Activated naive CD4-positive, alpha-beta T cell treated with anti-CD3 and anti-CD28 coated beads, Interleukin-2, amount 50 U/mL, for 24 hours (primary cell): Measurements from ENCODE around the gene MCTP1.
A peak's percentile ranks its signal among the peaks of the same experiment; 100 is the strongest.

ENCODE experiments used
- H3K27ac Mint-ChIP-seq: one replicate; pipeline ENCODE4 v1.8.0; 2021; ENCODE audit warnings: mild to moderate bottlenecking, mixed read lengths
- H3K27me3 Mint-ChIP-seq: one replicate; pipeline ENCODE4 v1.8.0; 2021; ENCODE audit warnings: mixed read lengths
- H3K36me3 Mint-ChIP-seq: one replicate; pipeline ENCODE4 v1.8.0; 2021; ENCODE audit warnings: mixed read lengths
- H3K4me1 Mint-ChIP-seq: one replicate; pipeline ENCODE4 v1.8.0; 2021; ENCODE audit warnings: mixed read lengths
- H3K4me3 Mint-ChIP-seq: one replicate; pipeline ENCODE4 v1.8.0; 2021; ENCODE audit warnings: mild to moderate bottlenecking, mixed read lengths
- H3K9me3 Mint-ChIP-seq: one replicate; pipeline ENCODE4 v1.8.0; 2021; ENCODE audit warnings: mixed read lengths

Gene MCTP1

GRCh38 chr5:95284572-95285408, at the start of gene MCTP1:
Gene MCTP1 (minus strand): TSS chr5:95285094.
- peaks cover 2% of the 10 kb centered on the region for H3K36me3 Mint-ChIP-seq

GRCh38 chr5:95332158-95332557, 47.3 kb upstream of the MCTP1 start:
- H3K9me3 Mint-ChIP-seq, result peaks cover 15% of the 10 kb centered on the region
- no peaks in the 10 kb centered on the region for H3K36me3 Mint-ChIP-seq
- no peak overlapping the region for H3K4me3 Mint-ChIP-seq
- H3K27ac Mint-ChIP-seq, result no peak overlapping the region
- H3K27me3 Mint-ChIP-seq, result peaks cover 6% of the 10 kb centered on the region
- H3K4me1 Mint-ChIP-seq, result no peaks in the 10 kb centered on the region

More at GRCh38 chr5:95284572-95285408, at the start of gene MCTP1:
- no peak within 1 kb of the TSS for H3K27ac Mint-ChIP-seq
- peak within 1 kb of the TSS; percentile 46 for H3K4me3 Mint-ChIP-seq
- H3K27me3 Mint-ChIP-seq, result peaks cover 51% of the 10 kb centered on the region
- no peaks in the 10 kb centered on the region for H3K9me3 Mint-ChIP-seq
- H3K4me1 Mint-ChIP-seq, result peaks cover 12% of the 10 kb centered on the region

- no peak overlapping the region for H3K27ac Mint-ChIP-seq
- H3K36me3 Mint-ChIP-seq, result no peaks in the 10 kb centered on the region
- no peaks in the 10 kb centered on the region for H3K4me1 Mint-ChIP-seq
- peaks cover 6% of the 10 kb centered on the region for H3K27me3 Mint-ChIP-seq
- no peak overlapping the region for H3K4me3 Mint-ChIP-seq
- peaks cover 15% of the 10 kb centered on the region for H3K9me3 Mint-ChIP-seq
Observed at GRCh38 chr5:95331358-95331757, 46.5 kb upstream of the MCTP1 start.

GRCh38 chr5:95327211-95327610, 42.3 kb upstream of the MCTP1 start:
- H3K9me3 Mint-ChIP-seq, result peaks cover 15% of the 10 kb centered on the region
- no peak overlapping the region for H3K4me3 Mint-ChIP-seq
- H3K27ac Mint-ChIP-seq, result no peak overlapping the region
- H3K27me3 Mint-ChIP-seq, result peaks cover 4% of the 10 kb centered on the region
- H3K36me3 Mint-ChIP-seq, result no peaks in the 10 kb centered on the region
- no peaks in the 10 kb centered on the region for H3K4me1 Mint-ChIP-seq

GRCh38 chr5:95317687-95318086, 32.8 kb upstream of the MCTP1 start:
- Mint-ChIP-seq H3K27me3 (peaks cover 17% of the 10 kb centered on the region), H3K4me1 (no peaks in the 10 kb centered on the region), H3K4me3 (no peak overlapping the region), H3K36me3 (no peaks in the 10 kb centered on the region), H3K27ac (no peak overlapping the region), H3K9me3 (peaks cover 12% of the 10 kb centered on the region)

GRCh38 chr5:95317085-95317484, 32.2 kb upstream of the MCTP1 start:
- Mint-ChIP-seq H3K27me3 (peaks cover 17% of the 10 kb centered on the region), H3K27ac (no peak overlapping the region), H3K9me3 (peaks cover 12% of the 10 kb centered on the region), H3K36me3 (no peaks in the 10 kb centered on the region), H3K4me3 (no peak overlapping the region), H3K4me1 (no peaks in the 10 kb centered on the region)

- no peaks in the 10 kb centered on the region for H3K9me3 Mint-ChIP-seq
- no peak overlapping the region for H3K27ac Mint-ChIP-seq
- H3K27me3 Mint-ChIP-seq, result peaks cover 4% of the 10 kb centered on the region
- no peaks in the 10 kb centered on the region for H3K4me1 Mint-ChIP-seq
- no peaks in the 10 kb centered on the region for H3K36me3 Mint-ChIP-seq
- no peak overlapping the region for H3K4me3 Mint-ChIP-seq
Observed at GRCh38 chr5:95304711-95305110, 19.8 kb upstream of the MCTP1 start.

- H3K4me3 Mint-ChIP-seq, result no peak overlapping the region
- H3K9me3 Mint-ChIP-seq, result no peaks in the 10 kb centered on the region
- no peaks in the 10 kb centered on the region for H3K36me3 Mint-ChIP-seq
- H3K27ac Mint-ChIP-seq, result no peak overlapping the region
- peaks cover 12% of the 10 kb centered on the region for H3K27me3 Mint-ChIP-seq
- no peaks in the 10 kb centered on the region for H3K4me1 Mint-ChIP-seq
Observed at GRCh38 chr5:95298651-95299050, 13.8 kb upstream of the MCTP1 start.

- H3K27ac Mint-ChIP-seq, result no peak overlapping the region
- no peaks in the 10 kb centered on the region for H3K9me3 Mint-ChIP-seq
- no peaks in the 10 kb centered on the region for H3K4me1 Mint-ChIP-seq
- H3K27me3 Mint-ChIP-seq, result peaks cover 16% of the 10 kb centered on the region
- no peak overlapping the region for H3K4me3 Mint-ChIP-seq
- no peaks in the 10 kb centered on the region for H3K36me3 Mint-ChIP-seq
Observed at GRCh38 chr5:95296291-95296690, 11.4 kb upstream of the MCTP1 start.

GRCh38 chr5:95285409-95285755, 488 bp upstream of the MCTP1 start:
- peak overlapping the region; percentile 46 for H3K4me3 Mint-ChIP-seq
- peaks cover 12% of the 10 kb centered on the region for H3K4me1 Mint-ChIP-seq
- peaks cover 53% of the 10 kb centered on the region for H3K27me3 Mint-ChIP-seq
- H3K9me3 Mint-ChIP-seq, result peaks cover 3% of the 10 kb centered on the region
- no peak overlapping the region for H3K27ac Mint-ChIP-seq
- H3K36me3 Mint-ChIP-seq, result peaks cover 2% of the 10 kb centered on the region

- H3K4me3 Mint-ChIP-seq, result no peak overlapping the region
- peaks cover 2% of the 10 kb centered on the region for H3K36me3 Mint-ChIP-seq
- peaks cover 12% of the 10 kb centered on the region for H3K4me1 Mint-ChIP-seq
- H3K27me3 Mint-ChIP-seq, result peaks cover 52% of the 10 kb centered on the region
- H3K27ac Mint-ChIP-seq, result no peak overlapping the region
- no peaks in the 10 kb centered on the region for H3K9me3 Mint-ChIP-seq
Observed at GRCh38 chr5:95283761-95284571, 928 bp downstream of the MCTP1 start.

- no peaks in the 10 kb centered on the region for H3K36me3 Mint-ChIP-seq
- H3K27ac Mint-ChIP-seq, result no peak overlapping the region
- H3K9me3 Mint-ChIP-seq, result no peaks in the 10 kb centered on the region
- H3K4me3 Mint-ChIP-seq, result peak overlapping the region; percentile 74
- H3K4me1 Mint-ChIP-seq, result peaks cover 12% of the 10 kb centered on the region
- H3K27me3 Mint-ChIP-seq, result peaks cover 48% of the 10 kb centered on the region
Observed at GRCh38 chr5:95283022-95283615, 1.8 kb downstream of the MCTP1 start.

GRCh38 chr5:95281226-95281625, 3.7 kb downstream of the MCTP1 start:
- Mint-ChIP-seq H3K27ac (no peak overlapping the region), H3K27me3 (peaks cover 40% of the 10 kb centered on the region), H3K4me3 (no peak overlapping the region), H3K4me1 (peaks cover 12% of the 10 kb centered on the region), H3K9me3 (no peaks in the 10 kb centered on the region), H3K36me3 (no peaks in the 10 kb centered on the region)

GRCh38 chr5:95280401-95281095, 4.3 kb downstream of the MCTP1 start:
- Mint-ChIP-seq H3K27ac (no peak overlapping the region), H3K4me1 (peaks cover 12% of the 10 kb centered on the region), H3K9me3 (peaks cover 5% of the 10 kb centered on the region), H3K27me3 (peaks cover 40% of the 10 kb centered on the region), H3K36me3 (no peaks in the 10 kb centered on the region), H3K4me3 (no peak overlapping the region)

- no peak overlapping the region for H3K27ac Mint-ChIP-seq
- H3K4me1 Mint-ChIP-seq, result no peaks in the 10 kb centered on the region
- no peaks in the 10 kb centered on the region for H3K36me3 Mint-ChIP-seq
- peaks cover 5% of the 10 kb centered on the region for H3K9me3 Mint-ChIP-seq
- H3K27me3 Mint-ChIP-seq, result peaks cover 13% of the 10 kb centered on the region
- no peak overlapping the region for H3K4me3 Mint-ChIP-seq
Observed at GRCh38 chr5:95274011-95274410, 10.9 kb downstream of the MCTP1 start.
